Measurements from ENCODE around the gene SLC36A3.
"Not testable (repeated sequence)": the region's sequence is repeated elsewhere in the genome, so short reads cannot be mapped to it uniquely, and the experiment has no call there.

The SLC36A3 gene

DNA sequence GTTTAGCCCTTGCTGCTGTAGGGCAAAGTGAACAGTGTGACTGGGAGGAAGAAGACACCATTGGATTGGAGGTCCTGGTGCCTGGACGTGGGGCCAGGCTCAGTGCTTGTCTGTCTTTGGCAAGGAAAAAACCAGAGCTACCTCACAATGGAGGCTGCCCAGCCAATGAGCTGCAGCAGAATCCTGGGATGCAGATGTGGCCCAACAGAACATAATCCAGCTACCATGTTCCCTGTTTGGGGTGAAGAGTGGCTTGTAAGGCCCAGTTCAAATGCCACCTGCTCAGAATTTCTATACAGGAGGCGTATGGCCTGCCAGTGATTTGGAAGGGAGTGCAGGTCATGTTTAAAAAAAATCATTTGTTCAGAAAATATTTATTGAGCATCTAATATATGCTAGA is at the start of gene SLC36A3:
SLC36A3 (minus strand) TSS at position 101 of the 400 bp plus-strand sequence. CDS start 412 bp downstream, outside the sequence.
- no peak for DNase-seq (ENCODE audit: low spot score)

DNA sequence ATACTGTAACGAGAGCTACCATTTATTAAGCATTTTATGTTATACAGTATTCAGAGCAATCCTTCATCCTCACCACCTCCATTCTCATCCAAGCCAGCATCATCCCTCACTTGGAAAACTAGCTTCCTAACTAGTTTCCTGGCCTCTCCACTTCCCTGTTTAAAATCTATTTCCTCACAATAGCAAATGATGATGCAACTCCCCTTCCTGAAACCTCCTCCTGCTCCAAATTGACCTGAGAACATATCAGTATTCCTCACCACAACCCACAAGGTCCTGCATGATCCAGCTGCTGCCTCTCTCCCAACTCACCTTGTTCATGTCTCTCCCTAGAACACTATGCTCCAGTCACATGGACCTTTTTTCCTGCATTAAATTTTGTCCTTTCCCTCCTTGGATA is 48.1 kb upstream of the SLC36A3 start:
- no peak for DNase-seq (ENCODE audit: low spot score)

DNA sequence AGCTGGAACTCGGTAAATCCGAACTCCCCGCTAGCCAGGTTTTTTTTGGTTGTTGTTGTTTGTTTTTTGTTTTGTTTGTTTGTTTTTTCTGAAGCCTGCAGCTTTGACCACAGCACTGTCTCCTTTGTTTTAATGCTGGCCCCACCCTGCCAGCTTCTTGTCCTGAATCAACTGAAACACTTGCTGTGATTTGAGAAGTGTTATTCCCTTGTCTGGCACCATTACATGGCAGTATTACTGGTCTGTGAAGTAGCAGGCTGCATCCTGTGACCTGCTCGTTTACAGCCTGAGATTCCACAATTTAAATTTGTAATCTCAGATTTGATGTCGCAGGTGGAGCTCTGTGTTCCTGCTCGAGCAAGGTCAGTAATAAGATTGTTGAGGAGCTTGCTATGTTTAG is 45.2 kb upstream of the SLC36A3 start:
- no peak for DNase-seq (ENCODE audit: low spot score)

DNA sequence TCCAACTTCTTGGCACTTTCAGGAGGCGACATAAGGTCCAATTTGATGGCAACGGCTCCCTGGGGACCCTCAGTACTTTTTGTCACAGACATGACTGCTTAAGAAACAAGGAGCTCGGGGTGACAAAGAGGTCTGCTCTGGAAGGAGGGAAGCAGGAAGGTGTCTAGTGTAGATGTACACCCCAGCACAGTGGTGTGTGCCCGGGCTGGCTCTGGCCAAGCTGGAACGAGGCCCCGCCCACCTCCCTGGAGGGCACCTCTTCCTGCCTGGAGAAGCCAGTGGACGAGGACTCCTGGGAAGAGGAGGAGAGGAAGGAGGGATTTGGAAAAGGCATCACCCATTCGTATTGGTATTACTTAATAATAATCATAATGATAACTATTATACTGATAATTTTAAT is 43.8 kb upstream of the SLC36A3 start, which contains the start of gene SLC36A2:
SLC36A2 (minus strand) TSS at position 191 of the 400 bp plus-strand sequence; CDS start at position 92, 99 bp downstream.
- DNase-seq (ENCODE audit: low spot score), result no peak

DNA sequence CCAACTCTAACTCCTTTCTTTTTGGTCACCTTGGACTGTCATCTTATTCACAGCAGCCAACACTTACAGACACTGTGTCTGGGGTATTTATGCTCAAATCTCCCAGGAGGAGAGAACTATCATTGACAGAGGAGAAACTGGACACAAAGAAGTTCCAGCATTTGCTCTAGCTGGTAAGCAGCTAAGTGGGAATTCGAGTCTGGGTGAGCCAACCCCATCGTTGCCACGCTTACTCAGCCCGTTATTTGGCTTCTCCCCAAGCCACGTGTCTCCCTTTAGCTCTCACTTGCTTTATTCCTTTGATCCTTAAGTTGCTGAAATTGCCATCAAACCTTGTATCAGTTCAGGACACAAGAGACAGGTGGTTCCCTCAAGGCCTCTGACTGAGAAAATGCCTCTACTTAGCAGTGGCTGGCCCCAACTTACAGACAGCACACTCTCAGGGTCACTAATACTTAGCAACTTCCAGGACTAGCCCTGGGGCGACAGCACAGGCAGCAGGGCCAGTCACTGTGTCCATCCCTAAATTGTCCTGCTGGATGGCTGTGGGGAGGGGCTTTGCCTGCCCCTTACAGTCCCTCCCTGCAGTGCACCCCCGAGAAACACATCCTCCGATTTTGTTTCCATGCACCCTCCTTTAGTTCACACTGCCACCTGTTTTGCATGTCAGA is 42.4 kb upstream of the SLC36A3 start:
- DNase-seq (ENCODE audit: low spot score), result no peak

DNA sequence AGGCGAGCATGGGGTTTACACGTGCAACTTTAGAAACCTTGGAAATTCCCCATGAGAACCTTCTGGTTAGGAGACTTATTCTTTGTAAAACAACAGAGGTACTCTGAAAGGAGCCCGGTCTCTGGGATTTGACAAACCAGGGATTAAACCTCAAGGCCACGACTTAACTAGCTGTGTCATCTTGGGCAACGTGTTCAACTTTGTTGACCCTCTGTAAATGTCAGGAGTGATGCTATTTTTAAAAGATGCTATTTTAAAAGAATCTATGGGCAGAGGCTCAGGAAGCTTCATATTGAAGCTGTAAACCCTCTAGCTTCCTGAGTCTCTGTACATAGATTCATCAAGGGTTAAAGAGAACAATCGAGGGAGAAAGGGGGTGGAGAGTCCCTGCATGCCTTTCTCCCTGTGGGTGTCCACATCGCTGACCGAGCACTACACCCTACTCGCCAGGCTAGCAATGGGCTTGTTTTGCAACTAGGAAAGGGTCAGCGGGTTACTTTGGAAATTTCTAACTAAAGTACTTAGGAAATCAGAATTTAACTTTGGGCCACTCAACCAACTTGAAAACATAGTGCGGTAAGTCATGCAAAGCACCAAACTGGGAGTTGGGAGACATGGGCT is 41.7 kb upstream of the SLC36A3 start:
- DNase-seq (ENCODE audit: low spot score), result no peak

DNA sequence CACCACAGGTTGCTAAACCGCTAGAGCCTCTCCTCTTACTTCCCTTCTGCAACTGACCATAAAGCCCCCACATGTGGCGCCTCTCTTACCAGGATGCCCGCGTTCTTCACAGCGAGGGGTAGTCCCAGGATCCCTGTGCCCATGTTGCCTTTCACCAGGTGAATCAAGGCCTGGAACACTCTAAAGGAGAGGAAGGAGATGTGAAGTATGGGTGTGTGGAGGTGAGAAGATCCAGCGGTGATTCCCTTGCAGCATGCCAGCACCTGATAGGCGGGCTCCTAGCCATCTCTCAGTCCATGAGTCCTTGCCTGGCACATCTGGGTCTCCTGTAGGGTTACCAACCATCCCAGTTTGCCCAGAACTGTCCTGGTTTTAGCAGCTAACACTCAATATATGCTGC is 40.5 kb upstream of the SLC36A3 start:
- no peak for DNase-seq (ENCODE audit: low spot score)

DNA sequence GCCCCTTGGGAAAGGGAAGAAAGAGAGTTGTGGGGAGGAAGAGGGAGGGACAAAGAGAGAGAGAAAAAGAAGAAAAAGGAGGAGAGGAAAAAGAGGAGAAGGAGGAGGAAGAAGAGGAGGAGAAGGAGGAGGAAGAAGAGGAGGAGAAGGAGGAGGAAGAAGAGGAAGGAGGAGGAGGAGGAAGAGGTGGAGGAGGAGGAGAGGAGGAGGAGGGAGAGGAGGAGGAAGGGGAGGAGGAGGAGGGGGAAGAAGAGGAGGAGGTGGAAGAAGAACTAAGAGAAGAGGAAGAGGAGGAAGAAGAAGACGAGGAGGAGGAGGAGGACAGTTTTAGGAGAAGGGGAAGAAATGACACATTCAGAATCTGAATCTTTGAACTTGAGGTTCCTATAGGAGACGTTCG is 36.4 kb upstream of the SLC36A3 start:
- DNase-seq (ENCODE audit: low spot score), result no peak

DNA sequence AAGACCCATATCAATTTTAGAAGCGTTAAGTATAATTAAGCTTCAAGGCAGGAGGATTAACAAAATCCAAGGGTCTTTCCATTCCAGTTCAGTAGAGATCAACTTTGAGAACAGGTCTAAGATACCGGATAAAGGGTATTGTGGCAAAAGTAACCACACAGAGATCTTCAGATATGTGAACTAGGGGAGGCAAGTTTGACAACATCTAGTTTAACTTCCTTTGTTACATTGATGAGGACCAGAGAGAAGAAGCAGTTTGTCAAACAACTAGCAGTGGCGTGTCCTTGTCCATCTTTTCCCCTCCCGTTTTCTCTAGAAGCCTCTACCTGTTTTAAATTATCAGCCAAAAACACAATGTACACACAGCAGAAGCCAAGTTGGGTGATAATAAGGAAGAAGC is 35.2 kb upstream of the SLC36A3 start:
- no peak for DNase-seq (ENCODE audit: low spot score)

DNA sequence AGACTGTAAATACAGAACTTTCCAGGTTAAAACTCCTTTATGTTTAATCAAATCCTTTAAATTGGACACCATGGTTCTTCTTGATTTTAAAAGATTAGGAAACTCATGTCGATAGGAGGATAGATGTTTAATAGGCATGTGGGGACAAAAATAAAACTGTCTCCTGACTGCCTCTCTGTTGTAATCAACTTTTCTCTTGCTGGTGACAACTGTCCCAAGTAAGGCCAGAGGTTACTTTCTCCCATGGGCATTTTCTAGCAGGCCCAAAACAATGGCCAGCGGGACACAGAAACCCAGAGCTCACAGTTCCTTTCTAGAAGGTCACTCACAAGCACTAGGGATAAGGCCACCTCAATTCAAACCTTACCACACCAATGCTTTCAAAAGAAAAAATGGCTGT is 29.3 kb upstream of the SLC36A3 start:
- DNase-seq (ENCODE audit: low spot score), result no peak

DNA sequence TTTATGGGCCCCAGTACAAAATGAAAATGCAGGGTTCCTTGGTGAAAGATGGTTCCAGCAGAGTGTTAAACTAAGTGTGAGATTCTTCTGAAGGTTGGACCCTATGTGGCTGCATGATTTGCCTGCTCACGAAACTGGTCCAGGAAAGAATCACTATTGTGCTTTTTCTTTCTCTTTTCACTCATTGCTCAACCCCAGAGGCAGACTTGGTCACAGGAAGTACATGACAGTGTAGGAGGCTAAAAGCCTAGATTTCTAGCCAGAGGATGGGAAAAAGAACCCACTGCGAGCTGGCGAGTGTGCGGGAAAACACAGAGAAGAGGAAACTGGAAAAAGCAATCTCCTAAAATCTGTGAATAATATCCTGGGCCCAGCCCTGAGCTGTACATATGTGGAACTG is 25.2 kb upstream of the SLC36A3 start:
- DNase-seq (ENCODE audit: low spot score), result no peak

DNA sequence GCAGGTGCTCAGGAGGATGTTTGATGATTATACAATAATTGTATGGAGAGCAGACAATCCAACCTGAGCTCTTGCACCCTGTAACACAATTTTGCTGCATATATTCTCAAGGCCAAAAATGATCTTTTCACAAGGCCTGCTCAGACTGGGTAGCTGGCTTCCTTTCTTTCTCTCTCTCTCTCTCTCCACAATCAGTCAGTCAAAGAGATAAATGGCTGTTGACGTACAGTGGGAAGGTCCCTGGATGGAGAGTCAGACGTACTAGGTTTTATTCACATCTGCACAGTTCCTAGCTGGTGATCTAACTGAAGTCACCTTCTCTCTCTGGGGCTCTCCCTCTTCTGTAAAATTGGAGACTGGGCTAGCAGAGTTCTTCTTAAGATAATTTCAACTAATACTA is 24.0 kb upstream of the SLC36A3 start:
- no peak for DNase-seq (ENCODE audit: low spot score)

DNA sequence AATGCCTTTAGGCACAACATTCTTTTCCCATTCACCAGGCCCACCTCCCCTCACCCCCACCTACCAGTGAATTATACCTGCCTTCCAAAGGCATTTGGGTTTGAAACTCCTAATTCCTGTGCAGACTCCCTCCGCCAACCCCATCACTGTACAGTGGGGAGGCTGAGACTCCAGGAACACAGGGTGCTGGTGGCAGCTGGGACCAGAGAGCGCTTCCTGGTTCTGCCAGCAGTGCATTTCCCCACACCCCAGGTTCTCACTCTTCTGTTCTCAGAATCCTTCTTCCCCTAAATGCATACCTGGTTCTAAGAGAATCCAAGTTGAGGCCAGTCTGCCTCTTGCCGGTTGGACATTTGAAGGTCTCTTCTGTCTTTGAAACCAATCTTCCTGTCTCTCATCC is 22.7 kb upstream of the SLC36A3 start:
- no peak for DNase-seq (ENCODE audit: low spot score)

DNA sequence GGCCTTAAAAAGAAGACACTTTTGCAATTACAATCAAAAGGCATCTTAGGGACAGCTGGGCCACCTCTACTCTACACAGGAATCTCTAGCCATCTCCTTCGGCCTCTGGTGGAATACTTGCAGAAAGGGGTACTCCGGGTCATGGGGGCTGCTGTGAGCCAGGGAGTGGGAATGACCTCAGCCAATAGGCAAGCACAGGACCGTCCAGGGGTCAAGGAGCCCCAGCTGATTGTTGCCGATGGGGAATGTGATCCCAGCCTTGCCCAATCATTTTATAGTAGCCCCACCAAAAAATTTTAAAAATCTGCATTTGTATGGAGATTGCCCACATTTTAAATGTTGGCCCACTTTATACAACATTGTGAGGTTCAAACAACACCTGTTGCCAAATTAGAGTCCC is 16.9 kb upstream of the SLC36A3 start:
- no peak for DNase-seq (ENCODE audit: low spot score)

DNA sequence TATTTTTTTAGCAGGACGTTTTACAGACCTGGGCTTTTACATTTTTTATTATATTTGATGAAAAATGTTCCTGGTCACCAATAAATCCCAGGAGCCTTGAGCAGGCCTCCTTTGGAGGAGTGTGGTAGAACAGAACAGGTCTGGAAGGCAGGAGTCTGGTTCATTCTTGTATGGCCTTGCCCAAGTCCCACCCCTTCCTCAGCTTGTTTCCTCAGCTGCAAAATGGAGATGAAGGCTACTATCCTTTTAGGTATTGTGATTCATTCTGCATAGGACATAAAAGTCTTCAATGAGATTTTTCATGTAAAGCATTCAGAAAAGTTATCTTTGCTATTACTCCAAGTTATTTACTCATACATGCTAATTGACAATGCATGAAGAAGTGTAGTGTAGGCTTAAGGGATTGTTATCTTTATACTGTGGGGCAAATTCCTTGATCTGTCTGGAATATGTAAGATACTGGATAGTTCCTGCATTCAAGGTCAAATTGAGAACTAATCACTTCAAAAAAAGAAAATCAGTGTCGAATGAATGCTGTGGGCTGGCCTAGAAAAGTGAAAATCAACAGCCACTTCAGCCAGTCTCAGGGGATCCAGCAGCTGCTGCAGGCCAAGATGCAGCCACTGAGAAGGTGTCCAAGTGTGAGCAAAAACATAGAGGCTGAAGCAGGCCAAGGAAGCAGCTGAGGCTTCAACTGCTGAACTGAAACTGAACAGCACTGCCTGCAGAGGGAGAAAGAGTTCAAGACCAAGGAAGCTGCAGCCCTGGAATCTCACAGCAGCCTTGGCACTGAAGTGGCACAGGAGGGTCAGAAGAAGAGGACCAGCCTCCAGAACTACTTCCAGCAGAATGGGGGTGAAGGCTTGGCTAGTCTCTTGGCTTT is 15.5 kb upstream of the SLC36A3 start:
- DNase-seq (ENCODE audit: low spot score), result peak; percentile 21

DNA sequence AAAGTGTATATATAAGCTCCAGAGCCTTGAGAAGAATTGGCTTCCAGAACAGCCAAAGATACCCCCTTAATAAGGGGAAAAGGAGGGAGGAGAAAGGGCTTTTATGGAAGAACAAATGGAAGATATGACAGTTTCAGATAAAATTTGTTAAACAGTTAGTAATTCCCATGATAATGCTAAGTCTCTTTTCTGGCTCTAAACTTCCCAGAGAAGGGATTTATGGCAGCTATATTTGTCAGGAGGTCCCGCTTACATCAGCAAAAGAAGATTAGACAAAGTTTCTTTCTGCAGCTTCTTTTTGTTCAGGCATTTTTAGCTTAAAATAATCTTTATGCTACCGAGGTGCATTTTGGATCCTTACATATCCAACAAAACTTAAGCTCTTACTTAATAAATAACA is 14.3 kb upstream of the SLC36A3 start:
- no peak for DNase-seq (ENCODE audit: low spot score)

DNA sequence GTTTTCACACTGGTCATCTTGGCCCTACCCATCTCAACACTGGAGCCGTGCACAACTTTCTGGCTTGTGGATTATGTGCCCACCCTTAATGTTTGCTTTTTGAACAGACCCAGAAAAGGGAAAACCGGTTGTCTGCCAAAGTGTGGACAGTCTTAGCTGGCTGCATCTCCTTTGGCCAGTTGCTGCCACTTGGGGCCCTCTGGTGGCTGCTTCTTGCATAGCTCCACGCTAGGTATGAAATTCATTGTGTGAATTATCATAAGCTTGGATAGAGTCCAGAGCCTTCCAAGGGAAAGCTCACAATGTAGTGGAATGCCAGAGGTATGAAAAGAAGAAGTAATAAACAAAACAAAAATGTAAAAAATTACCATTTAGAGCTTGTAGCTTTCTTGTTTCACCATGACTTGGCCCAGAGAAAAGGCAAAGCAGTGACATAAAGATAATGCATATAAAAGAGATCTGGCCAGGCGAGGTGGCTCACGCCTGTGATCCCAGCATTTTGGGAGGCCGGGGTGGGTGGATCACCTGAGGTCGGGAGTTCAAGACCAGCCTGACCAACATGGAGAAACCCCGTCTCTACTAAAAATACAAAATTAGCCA is 12.5 kb upstream of the SLC36A3 start:
- peak; percentile 60 for DNase-seq (ENCODE audit: low spot score)

DNA sequence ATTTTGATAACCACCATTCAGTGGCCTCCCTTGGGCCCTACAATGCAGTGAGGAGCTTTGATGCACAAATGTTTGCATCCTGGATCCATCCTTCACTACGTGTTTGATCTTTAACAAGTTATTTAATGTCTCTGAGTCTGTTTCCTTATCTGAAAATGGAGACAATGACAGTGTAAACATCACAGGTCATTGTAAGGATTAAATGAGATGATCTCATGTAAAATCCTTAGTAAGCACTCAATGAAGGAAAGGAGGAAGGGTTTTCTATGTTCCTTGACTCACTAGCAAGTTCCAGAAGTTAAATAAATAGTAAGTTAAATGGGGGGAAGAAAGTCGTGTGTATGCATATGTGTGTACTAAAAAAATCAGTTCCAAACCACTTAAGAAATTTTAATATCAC is 9.8 kb upstream of the SLC36A3 start:
- DNase-seq (ENCODE audit: low spot score), result no peak

DNA sequence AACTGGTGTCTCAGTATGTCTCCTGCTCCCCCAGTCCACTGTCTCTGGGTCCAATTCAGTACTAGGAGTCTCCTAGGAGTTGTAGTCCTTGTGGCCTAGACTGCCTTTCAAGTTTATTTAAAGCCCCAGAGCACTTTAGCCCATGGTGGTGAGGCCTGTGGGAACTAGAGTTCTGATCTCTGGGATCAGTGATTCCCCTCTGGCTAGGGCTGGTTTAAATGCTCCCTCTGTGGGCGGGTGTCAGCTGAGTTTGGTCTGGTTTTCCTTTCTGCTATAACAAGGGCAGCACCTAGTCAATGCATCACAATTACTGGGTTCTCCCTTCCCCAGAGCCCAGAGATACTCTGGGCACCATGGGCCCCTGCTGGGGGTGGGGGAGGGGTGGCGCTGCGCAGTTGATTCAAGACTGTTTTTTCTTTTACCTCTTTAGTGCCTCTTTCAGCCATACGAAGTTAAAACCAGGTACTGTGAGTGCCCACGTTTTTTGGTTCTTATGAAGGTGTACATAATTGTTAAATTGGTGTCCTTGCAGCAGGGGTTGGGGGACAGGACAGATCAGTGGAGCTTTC is 9.3 kb upstream of the SLC36A3 start:
- DNase-seq (ENCODE audit: low spot score), result no peak

DNA sequence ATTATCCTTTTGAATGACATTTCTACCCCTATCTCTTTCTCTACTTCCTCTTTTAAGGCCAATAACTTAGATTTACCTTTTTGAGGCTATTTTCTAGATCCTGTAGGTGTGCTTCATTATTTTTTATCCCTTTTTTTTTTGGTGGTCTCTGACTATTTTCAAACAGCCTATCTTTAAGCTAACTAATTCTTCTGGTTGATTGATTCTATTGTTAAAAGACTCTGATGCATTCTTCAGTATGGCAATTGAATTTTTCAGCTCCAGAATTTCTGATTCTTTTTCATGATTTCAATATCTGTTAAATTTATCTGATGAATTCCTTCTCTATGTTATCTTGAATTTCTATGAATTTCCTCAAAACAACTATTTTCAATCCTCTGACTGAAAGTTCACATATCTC is 7.4 kb upstream of the SLC36A3 start:
- no peak for DNase-seq (ENCODE audit: low spot score)

DNA sequence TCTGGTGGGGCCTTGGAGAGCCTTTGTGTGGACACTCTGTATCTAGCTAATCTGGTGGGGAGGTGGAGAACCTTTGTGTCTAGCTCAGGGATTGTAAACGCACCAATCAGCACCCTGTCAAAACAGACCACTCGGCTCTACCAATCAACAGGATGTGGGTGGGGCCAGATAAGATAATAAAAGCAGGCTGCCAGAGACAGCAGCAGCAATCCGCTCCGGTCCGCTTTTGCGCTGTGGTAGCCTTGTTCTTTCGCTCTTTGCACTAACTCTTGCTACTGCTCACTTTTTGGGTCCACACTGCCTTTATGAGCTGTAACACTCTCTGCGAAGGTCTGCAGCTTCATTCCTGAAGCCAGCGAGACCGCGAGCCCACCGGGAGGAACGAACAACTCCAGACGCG is 6.3 kb upstream of the SLC36A3 start:
- not testable (repeated sequence) for DNase-seq (ENCODE audit: low spot score)

DNA sequence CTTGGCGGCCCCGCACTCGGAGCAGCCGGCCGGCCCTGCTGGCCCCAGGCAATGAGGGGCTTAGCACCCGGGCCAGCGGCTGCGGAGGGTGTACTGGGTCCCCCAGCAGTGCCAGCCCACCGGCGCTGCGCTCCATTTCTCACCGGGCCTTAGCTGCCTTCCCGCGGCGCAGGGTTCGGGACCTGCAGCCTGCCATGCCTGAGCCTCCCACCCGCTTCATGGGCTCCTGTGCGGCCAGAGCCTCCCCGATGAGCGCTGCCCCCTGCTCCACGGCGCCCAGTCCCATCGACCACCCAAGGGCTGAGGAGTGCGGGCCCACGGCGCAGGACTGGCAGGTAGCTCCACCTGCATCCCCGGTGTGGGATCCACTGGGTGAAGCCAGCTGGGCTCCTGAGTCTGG is 5.7 kb upstream of the SLC36A3 start:
- DNase-seq (ENCODE audit: low spot score), result not testable (repeated sequence)

All from SW480 (cell line).